IPS DF 6.9 (cell line): Measurements from ENCODE around the gene PTPRN2.

Experiments used
- DNase-seq: peaks from one replicate; pipeline ENCODE4 v3.0.0-alpha.2; 2013; ENCODE audit warnings: low read depth, low spot score
- H3K27ac ChIP-seq: one replicate; pipeline ENCODE4 v1.5.1; 2013; ENCODE audit warnings: low read length, control low read depth
- H3K27me3 ChIP-seq: 2 replicates; pipeline ENCODE4 v1.6.1; 2013; ENCODE audit warnings: mild to moderate bottlenecking, low read length; ENCODE audit not compliant: control insufficient read depth, insufficient read depth
- H3K36me3 ChIP-seq: 2 replicates; pipeline ENCODE4 v1.6.1; 2013; ENCODE audit warnings: low read length; ENCODE audit not compliant: control insufficient read depth, insufficient read depth
- H3K4me1 ChIP-seq: 2 replicates; pipeline ENCODE4 v1.6.1; 2013; ENCODE audit warnings: low read length; ENCODE audit not compliant: control insufficient read depth, insufficient read depth
- H3K4me3 ChIP-seq: 2 replicates; pipeline ENCODE4 v1.5.1; 2013; ENCODE audit warnings: mild to moderate bottlenecking, low read length
- H3K9me3 ChIP-seq: 2 replicates; pipeline ENCODE4 v1.6.1; 2013; ENCODE audit warnings: low read length, inconsistent platforms; ENCODE audit not compliant: control insufficient read depth, insufficient read depth
- WGBS: extraction: QIAGEN DNeasy Blood & Tissue Kit; methylation state at CpG from one replicate; pipeline ENCODE4 v1.1.7; 2013; ENCODE audit warnings: mixed read lengths, missing lambda C conversion rate; ENCODE audit not compliant: insufficient read length, insufficient coverage; 5-methylcytosine and 5-hydroxymethylcytosine counted together

Gene PTPRN2

DNA sequence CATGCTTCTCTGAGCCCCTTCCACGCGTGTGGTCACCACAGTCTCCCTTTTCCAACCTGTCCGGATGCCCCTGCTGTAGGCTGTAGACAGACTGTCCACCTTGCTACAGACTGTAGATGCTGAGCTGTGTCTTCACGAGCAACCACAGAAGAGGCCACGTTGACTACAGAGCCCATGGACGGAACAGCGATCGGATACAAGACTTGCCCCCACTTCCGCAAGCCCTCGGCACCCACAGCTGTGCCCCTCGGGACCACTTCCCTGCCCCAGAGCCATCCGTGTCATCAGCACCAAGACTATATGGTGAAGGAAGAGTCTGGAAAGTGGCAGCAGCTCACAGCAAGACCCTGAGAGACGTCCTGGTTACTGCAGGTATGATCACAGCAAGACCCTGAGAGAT, 759.4 kb downstream of the PTPRN2 start:
- no peaks in the 10 kb centered on the region; the same call in 1 of the 2 replicates for H3K36me3 ChIP-seq
- no CpG with 5 or more reads among the region's 13 CpGs for WGBS
- H3K9me3 ChIP-seq = peaks cover 34% of the 10 kb centered on the region
- no peak for DNase-seq
- H3K27ac ChIP-seq = no peak overlapping the region
- H3K4me1 ChIP-seq = no peaks in the 10 kb centered on the region
- no peaks in the 10 kb centered on the region for H3K27me3 ChIP-seq
- H3K4me3 ChIP-seq = no peak overlapping the region

DNA sequence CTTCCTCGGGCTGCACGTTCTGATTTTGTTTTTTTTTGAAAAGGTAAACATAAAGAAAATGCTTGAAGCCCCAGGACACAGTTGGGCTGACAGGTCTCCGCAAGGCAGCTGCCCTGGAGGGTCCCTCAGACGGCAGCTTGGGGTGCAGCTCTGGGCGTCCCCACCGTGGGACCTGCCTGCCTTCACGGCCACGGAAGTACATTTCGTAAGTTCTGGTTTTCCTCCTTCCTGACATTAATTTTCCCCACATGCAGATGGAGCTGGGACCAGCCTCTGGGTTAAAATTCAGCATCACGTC, 759.8 kb downstream of the PTPRN2 start:
- WGBS = no CpG with 5 or more reads among the region's 10 CpGs
- no peaks in the 10 kb centered on the region for H3K27me3 ChIP-seq
- H3K4me3 ChIP-seq = no peak overlapping the region

DNA sequence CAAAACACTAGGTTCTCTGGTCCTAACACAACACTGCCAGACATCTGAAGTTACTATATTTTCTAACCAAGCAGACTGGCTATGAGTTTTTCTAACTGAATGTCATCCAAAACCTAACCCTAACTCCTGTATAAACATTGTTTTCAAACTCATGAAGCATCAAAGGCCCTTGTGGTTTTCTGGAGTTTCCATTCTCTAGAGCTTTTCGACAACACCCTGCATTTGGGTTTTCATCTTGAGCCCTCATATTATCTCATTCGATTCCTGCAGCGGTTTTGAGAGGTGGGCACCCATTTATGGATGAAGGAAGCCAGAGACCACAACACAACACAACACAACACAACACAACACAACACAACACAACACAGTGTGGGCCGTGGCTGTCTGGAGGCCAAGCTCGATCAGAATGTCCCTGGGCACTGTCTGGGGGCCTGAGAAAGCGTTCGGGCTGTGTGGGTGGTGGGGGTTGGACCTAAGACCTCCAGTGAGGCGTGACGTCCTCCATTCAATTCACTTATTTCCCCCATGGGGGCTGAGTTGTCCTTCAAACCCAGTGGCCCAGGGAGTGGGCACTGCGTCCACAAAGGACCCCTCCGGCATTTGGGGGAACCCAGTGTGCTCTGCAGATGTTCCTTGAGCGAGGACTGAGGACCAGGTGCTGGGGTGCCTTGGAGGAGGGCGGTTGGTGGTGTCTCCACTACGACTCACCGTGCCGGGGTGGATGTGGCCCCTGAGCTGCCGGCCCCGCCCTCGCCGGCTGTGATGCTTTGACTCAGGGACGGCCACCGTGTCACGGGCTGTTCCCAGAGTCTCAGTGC, 760.4 kb downstream of the PTPRN2 start:
- Histone ChIP-seq H3K36me3 (no peaks in the 10 kb centered on the region; the same call in 1 of the 2 replicates), H3K27ac (no peak overlapping the region), H3K9me3 (peaks cover 34% of the 10 kb centered on the region), H3K4me1 (no peaks in the 10 kb centered on the region), H3K27me3 (no peaks in the 10 kb centered on the region), H3K4me3 (no peak overlapping the region)
- no CpG with 5 or more reads among the region's 23 CpGs for WGBS
- no peak for DNase-seq

More for the DNA sequence above, 759.8 kb downstream of the PTPRN2 start:
- DNase-seq = no peak
- H3K4me1 ChIP-seq = no peaks in the 10 kb centered on the region
- H3K9me3 ChIP-seq = peaks cover 33% of the 10 kb centered on the region
- no peaks in the 10 kb centered on the region; the same call in 1 of the 2 replicates for H3K36me3 ChIP-seq
- H3K27ac ChIP-seq = no peak overlapping the region

DNA sequence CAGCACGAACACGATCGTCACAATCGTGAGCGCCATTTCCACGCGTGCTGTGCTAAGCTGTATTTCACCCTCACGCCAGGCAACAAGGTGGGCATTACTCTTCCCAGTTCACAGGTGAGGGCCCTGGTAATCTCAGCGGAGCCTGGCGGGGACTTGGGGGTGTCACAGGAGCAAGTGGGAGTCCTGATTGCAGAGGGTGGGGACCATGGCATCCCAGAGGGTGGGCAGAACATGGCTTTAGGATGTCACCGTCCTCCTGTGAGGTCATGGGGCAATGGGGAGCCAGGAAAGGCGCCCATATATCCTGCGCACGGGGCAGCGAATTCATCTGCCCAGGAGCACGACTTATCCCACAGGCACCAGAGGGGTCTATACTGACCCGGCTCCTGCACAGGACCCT, 761.1 kb downstream of the PTPRN2 start:
- peaks cover 32% of the 10 kb centered on the region for H3K9me3 ChIP-seq
- no peak overlapping the region for H3K4me3 ChIP-seq
- no peaks in the 10 kb centered on the region for H3K27me3 ChIP-seq
- no peak for DNase-seq
- no peak overlapping the region for H3K27ac ChIP-seq
- no CpG with 5 or more reads among the region's 17 CpGs for whole genome bisulfite sequencing
- H3K4me1 ChIP-seq = no peaks in the 10 kb centered on the region
- H3K36me3 ChIP-seq = no peaks in the 10 kb centered on the region; the same call in 1 of the 2 replicates

DNA sequence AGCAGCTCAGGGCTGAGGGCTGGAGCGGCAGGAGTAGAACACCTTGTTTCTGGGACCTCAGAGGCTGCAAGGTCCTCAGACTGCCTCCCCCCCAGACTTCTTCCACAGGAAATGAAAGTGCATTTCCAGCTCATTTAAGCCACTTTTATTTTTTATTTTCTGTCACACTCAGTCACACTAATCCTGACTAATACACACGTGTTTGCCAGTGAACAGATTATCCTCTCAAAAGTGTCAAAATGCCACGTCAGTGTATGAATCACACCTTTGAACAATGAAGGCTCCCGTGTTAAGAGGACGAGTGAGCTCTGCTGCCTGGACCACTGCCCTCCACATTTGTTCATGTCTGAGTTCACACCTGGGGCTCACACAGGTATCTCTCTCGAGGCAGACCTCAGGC, 762.3 kb downstream of the PTPRN2 start:
- no peak for DNase-seq
- peaks cover 38% of the 10 kb centered on the region for H3K9me3 ChIP-seq
- no CpG with 5 or more reads among the region's 6 CpGs for WGBS
- H3K4me3 ChIP-seq = no peak overlapping the region
- no peak overlapping the region for H3K27ac ChIP-seq
- no peaks in the 10 kb centered on the region for H3K4me1 ChIP-seq
- no peaks in the 10 kb centered on the region for H3K27me3 ChIP-seq
- no peaks in the 10 kb centered on the region; the same call in 1 of the 2 replicates for H3K36me3 ChIP-seq

DNA sequence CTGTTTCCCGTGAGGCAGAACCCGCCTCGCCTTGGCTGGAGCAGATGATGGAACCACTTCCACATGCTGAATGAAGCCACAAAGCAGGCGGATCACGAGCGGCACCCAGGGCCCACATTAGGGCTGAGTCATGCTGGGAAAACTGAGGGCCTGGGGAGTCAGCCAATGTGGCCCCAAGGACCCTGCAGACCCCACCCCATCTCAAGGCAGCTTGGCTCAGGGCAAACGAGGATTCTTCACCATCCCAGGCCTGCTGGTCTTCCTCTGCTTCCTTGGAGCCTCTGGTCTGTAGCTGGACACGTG, 762.9 kb downstream of the PTPRN2 start:
- WGBS = no CpG with 5 or more reads among the region's 8 CpGs
- no peaks in the 10 kb centered on the region for H3K27me3 ChIP-seq
- no peak for DNase-seq
- no peaks in the 10 kb centered on the region; the same call in 1 of the 2 replicates for H3K36me3 ChIP-seq
- peaks cover 37% of the 10 kb centered on the region for H3K9me3 ChIP-seq
- no peak overlapping the region for H3K27ac ChIP-seq
- no peak overlapping the region for H3K4me3 ChIP-seq
- no peaks in the 10 kb centered on the region for H3K4me1 ChIP-seq

DNA sequence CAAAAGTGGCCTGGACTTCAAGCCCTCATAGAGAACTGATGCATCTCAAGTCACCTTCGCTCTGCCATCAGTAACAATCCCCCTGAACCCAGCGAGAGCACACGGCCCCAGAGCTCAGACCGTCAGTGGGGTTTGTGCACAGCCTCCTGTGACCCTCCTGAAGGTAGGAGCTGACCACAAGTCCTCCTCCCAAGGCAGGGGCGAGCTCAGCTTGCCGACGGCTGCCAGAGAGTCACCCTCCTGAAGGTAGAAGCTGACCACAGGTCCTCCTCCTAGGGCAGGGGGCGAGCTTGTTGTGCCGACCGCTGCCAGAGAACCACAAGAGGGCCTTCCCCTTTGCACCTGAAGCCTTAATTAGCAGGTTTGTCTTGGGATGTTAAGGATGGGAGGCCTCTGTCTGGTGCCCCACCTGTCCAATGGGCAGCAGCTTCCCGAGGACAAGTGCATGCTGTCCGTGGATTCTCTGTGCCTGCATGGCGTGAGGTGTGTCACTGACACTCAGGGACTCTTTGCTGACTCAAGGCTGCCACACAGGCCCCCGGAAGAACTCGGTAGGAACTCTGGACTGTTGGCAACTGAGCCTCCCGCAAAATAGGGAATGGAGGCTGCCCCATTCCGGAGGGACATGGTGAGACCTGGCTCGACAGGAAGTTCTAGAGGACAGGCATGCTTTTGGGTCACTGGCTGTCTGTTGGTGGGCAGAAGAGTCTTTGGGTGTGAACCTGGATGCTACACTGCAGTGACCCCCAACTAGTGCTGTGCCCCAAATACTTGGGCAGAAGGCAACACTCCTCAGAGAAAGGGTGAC, 763.4 kb downstream of the PTPRN2 start:
- Histone ChIP-seq H3K4me3 (no peak overlapping the region), H3K27ac (no peak overlapping the region), H3K36me3 (no peaks in the 10 kb centered on the region; the same call in 1 of the 2 replicates), H3K27me3 (no peaks in the 10 kb centered on the region), H3K4me1 (no peaks in the 10 kb centered on the region), H3K9me3 (peaks cover 34% of the 10 kb centered on the region)
- WGBS = no CpG with 5 or more reads among the region's 18 CpGs
- DNase-seq = no peak

DNA sequence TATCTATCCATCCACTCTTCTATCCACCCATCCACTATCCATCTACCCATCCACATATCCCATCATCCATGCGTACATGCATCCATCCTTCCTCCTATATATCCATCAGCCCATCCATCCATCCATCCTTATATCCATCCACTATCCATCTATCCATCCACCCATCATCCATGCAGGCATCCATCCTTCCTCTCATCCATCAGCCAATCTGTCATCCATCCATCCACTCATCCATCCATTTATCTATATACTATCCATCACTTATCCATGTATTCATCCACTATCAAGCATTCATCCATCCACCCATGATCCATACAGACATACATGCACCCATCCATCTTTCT, 765.0 kb downstream of the PTPRN2 start:
- Histone ChIP-seq H3K4me1 (no peaks in the 10 kb centered on the region), H3K27me3 (no peaks in the 10 kb centered on the region), H3K4me3 (no peak overlapping the region), H3K36me3 (no peaks in the 10 kb centered on the region; the same call in 1 of the 2 replicates), H3K9me3 (peaks cover 36% of the 10 kb centered on the region), H3K27ac (no peak overlapping the region)
- DNase-seq = no peak
- 100% methylated on average over 1 of the region's 1 CpG for WGBS

DNA sequence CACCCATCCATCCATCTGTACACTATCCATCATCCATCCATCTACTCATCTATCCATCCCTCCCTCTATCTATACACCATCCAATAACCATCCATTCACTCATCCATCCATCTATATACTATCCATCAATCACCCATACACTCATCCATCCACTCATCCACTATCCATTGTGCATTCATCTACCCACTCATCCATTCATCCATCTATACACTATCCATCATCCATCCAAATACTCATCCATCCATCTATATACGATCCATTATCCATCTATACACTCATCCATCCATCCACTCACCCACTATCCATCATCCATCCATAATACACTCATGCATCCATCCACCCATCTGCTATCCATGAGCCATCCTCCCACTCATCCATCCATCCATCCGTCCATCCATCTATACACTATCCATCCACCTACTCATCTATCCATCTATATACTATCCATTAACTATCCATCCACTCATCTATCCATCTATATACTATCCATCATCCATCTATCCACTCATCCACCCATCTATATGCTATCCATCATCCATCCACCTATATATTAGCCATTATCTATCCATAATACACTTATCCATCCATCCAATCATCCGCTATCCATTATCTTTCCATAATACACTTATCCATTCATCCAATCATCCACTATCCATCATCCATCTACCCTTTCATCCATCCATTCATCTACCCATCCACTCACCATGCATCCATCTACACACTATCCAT, 765.5 kb downstream of the PTPRN2 start:
- 100% methylated on average over 3 of the region's 3 CpGs for WGBS
- no peaks in the 10 kb centered on the region for H3K4me1 ChIP-seq
- DNase-seq = no peak
- no peak overlapping the region for H3K27ac ChIP-seq
- H3K9me3 ChIP-seq = peaks cover 38% of the 10 kb centered on the region
- H3K27me3 ChIP-seq = no peaks in the 10 kb centered on the region
- H3K4me3 ChIP-seq = no peak overlapping the region
- no peaks in the 10 kb centered on the region; the same call in 1 of the 2 replicates for H3K36me3 ChIP-seq

DNA sequence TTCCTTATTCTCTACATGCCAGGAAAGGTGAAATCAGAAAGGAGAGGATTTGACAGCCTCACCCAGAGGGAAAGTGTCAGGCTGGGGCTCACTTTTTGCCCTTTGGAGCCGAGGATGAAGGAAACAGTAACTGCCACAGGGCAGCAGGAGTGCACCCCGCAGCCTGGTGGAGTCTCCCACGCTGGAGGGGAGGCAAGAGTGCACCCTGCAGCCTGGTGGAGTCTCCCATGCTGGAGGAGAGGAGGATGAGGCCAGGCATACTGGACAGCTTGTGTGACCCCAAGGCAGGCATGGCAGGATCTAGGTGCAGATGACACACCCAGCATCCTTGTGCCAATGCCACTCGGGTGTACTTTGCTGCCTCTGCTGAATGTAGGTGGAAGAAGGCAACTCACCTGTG, 766.8 kb downstream of the PTPRN2 start:
- H3K9me3 ChIP-seq = peaks cover 38% of the 10 kb centered on the region
- no peak for DNase-seq
- H3K27me3 ChIP-seq = no peaks in the 10 kb centered on the region
- no CpG with 5 or more reads among the region's 4 CpGs for WGBS
- no peak overlapping the region for H3K4me3 ChIP-seq
- no peak overlapping the region for H3K27ac ChIP-seq
- no peaks in the 10 kb centered on the region for H3K4me1 ChIP-seq
- H3K36me3 ChIP-seq = no peaks in the 10 kb centered on the region; the same call in 1 of the 2 replicates
